Stimulated activated CD8-positive, alpha-beta memory T cell treated with anti-CD3 and anti-CD28 coated beads, Interleukin-15, amount 100 ng/mL, for 4 hours (primary cell): Measurements from ENCODE around the gene FKBP4.

Experiments
- DNase-seq, 2 donors: peaks; one replicate each; pipeline ENCODE4 v3.0.0-alpha.2; 2020; ENCODE audit warnings: low read depth in 2 of 2

Gene FKBP4

GRCh38 chr12:2845280-2845679, 50.5 kb downstream of the FKBP4 start:
- no peak for DNase-seq

GRCh38 chr12:2851931-2852330, 57.2 kb downstream of the FKBP4 start:
- DNase-seq, result no peak

- no peak for DNase-seq
Observed at GRCh38 chr12:2853626-2854025, 58.9 kb downstream of the FKBP4 start.
